A549 (cell line): ENCODE results near the gene FADS1. TPM values are rescaled to one million over a fixed set of nuclear protein-coding genes. Genes with fewer than 3 reads are reported as not detected.

Source experiments
- ATAC-seq, 2 experiments: fragments of 200-7000 bp in 1 of 2; fragments of >200 bp in 1 of 2; cut with Nextera tagmentation in 1 of 2; cut with Tn5 transposase in 1 of 2; 3 replicates each; pipeline versions ENCODE4 v1.8.0 to v1.9.1; 2018 to 2020; ENCODE audit warnings: mild to moderate bottlenecking in 1 of 2, moderate library complexity in 1 of 2
- CTCF ChIA-PET: fragments of 300-600 bp; sonication (Branson Sonifier 250); formaldehyde crosslinking; extraction: SDS; loops from one replicate; lab custom pipeline; 2021; ENCODE audit warnings: antibody characterized with exemption, inconsistent platforms; lab: Yijun Ruan, JAX
- POLR2A ChIA-PET: fragments of 350-600 bp; formaldehyde crosslinking; extraction: SDS; loops from one replicate; lab custom pipeline; 2021; ENCODE audit warnings: antibody characterized with exemption, inconsistent platforms; lab: Yijun Ruan, JAX
- DNase-seq, 2 experiments: peaks; one replicate each; pipeline versions ENCODE4 v3.0.0 to v3.0.0-alpha.2; 2011 to 2016; ENCODE audit warnings: low read depth in 1 of 2, low spot score in 1 of 2
- FAIRE-seq: peaks from 2 replicates; lab custom pipeline; 2011; peaks lifted over from hg19 to GRCh38; lab: Jason Lieb, UNC
- H3K27ac ChIP-seq, 2 experiments: fragments of >200 bp; sonication (Bioruptor Twin); formaldehyde crosslinking; 3 replicates each; pipeline ENCODE4 v1.5.1; 2016 to 2017
- H3K4me1 ChIP-seq: fragments of >200 bp; sonication (Bioruptor Twin); formaldehyde crosslinking; 3 replicates; pipeline ENCODE4 v1.6.1; 2016
- H3K4me2 ChIP-seq: fragments of >200 bp; sonication (Bioruptor Twin); formaldehyde crosslinking; 3 replicates; pipeline ENCODE4 v1.6.1; 2016
- H3K4me3 ChIP-seq: fragments of >200 bp; sonication (Bioruptor Twin); formaldehyde crosslinking; 3 replicates; pipeline ENCODE4 v1.5.1; 2016
- H3K9me3 ChIP-seq: fragments of >200 bp; sonication (Bioruptor Twin); formaldehyde crosslinking; 3 replicates; pipeline ENCODE4 v1.6.1; 2016
- CHD2 ChIP-seq: fragments of 150-350 bp; IDR thresholded peaks from 2 replicates; pipeline ENCODE4 v1.6.1; 2014; ENCODE audit warnings: low read length; ENCODE audit not compliant: partially characterized antibody
- CHD4 ChIP-seq: fragments of 200-600 bp; sonication (generic); IDR thresholded peaks from 2 replicates; pipeline ENCODE4 v1.6.1; 2016; ENCODE audit warnings: antibody characterized with exemption, mild to moderate bottlenecking, borderline replicate concordance
- FOSB ChIP-seq: fragments of 250-450 bp; sonication (Bioruptor Pico); IDR thresholded peaks from 2 replicates; pipeline ENCODE4 v1.5.0; 2020; ENCODE audit warnings: mild to moderate bottlenecking, moderate library complexity
- FOSL2 ChIP-seq, 2 experiments: fragments of 450-650 bp in 1 of 2; fragments of >200 bp in 1 of 2; sonication (Bioruptor Twin) in 1 of 2; formaldehyde crosslinking; IDR thresholded peaks; 2 replicates each; pipeline versions ENCODE4 v1.5.0 to v1.6.1; 2016 to 2020; ENCODE audit warnings: mild to moderate bottlenecking in 1 of 2, moderate library complexity in 1 of 2
- FOXS1 ChIP-seq: fragments of 250-450 bp; sonication (Bioruptor Pico); IDR thresholded peaks from 2 replicates; pipeline ENCODE4 v1.5.0; 2020; ENCODE audit warnings: mild to moderate bottlenecking, moderate library complexity
- HDAC2 ChIP-seq: fragments of 200-600 bp; sonication (generic); IDR thresholded peaks from 2 replicates; pipeline ENCODE4 v1.6.1; 2016
- HOXB13 ChIP-seq: fragments of 250-450 bp; sonication (Bioruptor Pico); IDR thresholded peaks from 2 replicates; pipeline ENCODE4 v1.5.0; 2020; ENCODE audit warnings: low read depth, mild to moderate bottlenecking, moderate library complexity
- JUN ChIP-seq, 2 experiments: fragments of >200 bp; sonication (Bioruptor Twin); formaldehyde crosslinking; IDR thresholded peaks; 2 replicates in 1 of 2; 3 replicates in 1 of 2; pipeline ENCODE4 v1.6.1; 2016 to 2017
- JUNB ChIP-seq: fragments of >200 bp; sonication (Bioruptor Twin); formaldehyde crosslinking; IDR thresholded peaks from 2 replicates; pipeline ENCODE4 v1.6.1; 2016
- MYC ChIP-seq: IDR thresholded peaks from 2 replicates; pipeline ENCODE4 v1.6.1; 2012; ENCODE audit warnings: mild to moderate bottlenecking, inconsistent platforms, low read length, improper control_type of control experiment, borderline replicate concordance
- NPAS2 ChIP-seq: fragments of 250-450 bp; sonication (Bioruptor Pico); IDR thresholded peaks from 2 replicates; pipeline ENCODE4 v1.8.0; 2022; ENCODE audit warnings: mild to moderate bottlenecking, moderate library complexity, borderline replicate concordance
- PHF8 ChIP-seq: fragments of 200-600 bp; sonication (generic); IDR thresholded peaks from 2 replicates; pipeline ENCODE4 v1.6.1; 2016; ENCODE audit warnings: low read depth, mild to moderate bottlenecking, antibody characterized with exemption, moderate library complexity, borderline replicate concordance
- POLR2AphosphoS2 ChIP-seq: conservative IDR thresholded peaks from 2 replicates; pipeline ENCODE4 v1.6.1; 2012; ENCODE audit warnings: low read length, improper control_type of control experiment, inconsistent platforms
- RARB ChIP-seq: fragments of 250-450 bp; sonication (Bioruptor Pico); IDR thresholded peaks from 2 replicates; pipeline ENCODE4 v1.8.0; 2021; ENCODE audit warnings: mild to moderate bottlenecking, moderate library complexity
- RCOR1 ChIP-seq: fragments of 150-350 bp; IDR thresholded peaks from 2 replicates; pipeline ENCODE4 v1.6.1; 2014; ENCODE audit warnings: antibody characterized with exemption, low read length, low read depth
- RFX5 ChIP-seq: fragments of 450-650 bp; IDR thresholded peaks from 2 replicates; pipeline ENCODE4 v1.7.1; 2014; ENCODE audit warnings: antibody characterized with exemption, mild to moderate bottlenecking, moderate library complexity
- SMC3 ChIP-seq: fragments of >200 bp; sonication (Bioruptor Twin); formaldehyde crosslinking; IDR thresholded peaks from 3 replicates; pipeline ENCODE4 v1.6.1; 2018; ENCODE audit warnings: inconsistent platforms
- TP53 ChIP-seq: fragments of 250-450 bp; sonication (Bioruptor Pico); IDR thresholded peaks from 2 replicates; pipeline ENCODE4 v1.5.0; 2021; ENCODE audit warnings: mild to moderate bottlenecking, moderate library complexity
- ZC3H11A ChIP-seq: fragments of 450-650 bp; IDR thresholded peaks from 2 replicates; pipeline ENCODE4 v1.6.1; 2014; ENCODE audit warnings: antibody characterized with exemption, mild to moderate bottlenecking
- ZFP36 ChIP-seq: fragments of 450-650 bp; IDR thresholded peaks from 2 replicates; pipeline ENCODE4 v1.6.1; 2014; ENCODE audit warnings: borderline replicate concordance; ENCODE audit not compliant: partially characterized antibody
- WGBS: methylation state at CpG from one replicate; pipeline ENCODE4 v1.1.6; 2017; ENCODE audit errors: missing lambda C conversion rate; 5-methylcytosine and 5-hydroxymethylcytosine counted together
- polyA plus RNA-seq, 4 experiments: library from polyadenylated mRNA; depleted of rRNA in 3 of 4; stranded (reverse); fragments of >200 nt; fragmentation: RNase III in 1 of 4; extraction: RNeasy Plus Mini Kit Qiagen cat#74134 plus additional on column Dnase treatment in 1 of 4; gene quantifications; 2 replicates in 3 of 4; 3 replicates in 1 of 4; pipeline ENCODE4 v1.2.3, GENCODE V29; 2011 to 2017
- TF ChIP-seq, protein P1 (sequence below): fragments of >200 bp; sonication (Bioruptor Twin); formaldehyde crosslinking; IDR thresholded peaks from 3 replicates; pipeline ENCODE4 v1.6.1; 2016
- TF ChIP-seq, protein P2 (sequence below): fragments of 150-350 bp; IDR thresholded peaks from 2 replicates; pipeline ENCODE4 v1.6.1; 2014; ENCODE audit warnings: low read depth, mild to moderate bottlenecking, low read length
- TF ChIP-seq, protein P3 (sequence below): IDR thresholded peaks from 2 replicates; pipeline ENCODE4 v1.6.1; 2012; ENCODE audit warnings: low read depth, borderline replicate concordance

Gene FADS1
- polyA plus RNA-seq, 2 of the 4 experiments (the other 2 are of a cell fraction): 163 to 205 TPM

DNA sequence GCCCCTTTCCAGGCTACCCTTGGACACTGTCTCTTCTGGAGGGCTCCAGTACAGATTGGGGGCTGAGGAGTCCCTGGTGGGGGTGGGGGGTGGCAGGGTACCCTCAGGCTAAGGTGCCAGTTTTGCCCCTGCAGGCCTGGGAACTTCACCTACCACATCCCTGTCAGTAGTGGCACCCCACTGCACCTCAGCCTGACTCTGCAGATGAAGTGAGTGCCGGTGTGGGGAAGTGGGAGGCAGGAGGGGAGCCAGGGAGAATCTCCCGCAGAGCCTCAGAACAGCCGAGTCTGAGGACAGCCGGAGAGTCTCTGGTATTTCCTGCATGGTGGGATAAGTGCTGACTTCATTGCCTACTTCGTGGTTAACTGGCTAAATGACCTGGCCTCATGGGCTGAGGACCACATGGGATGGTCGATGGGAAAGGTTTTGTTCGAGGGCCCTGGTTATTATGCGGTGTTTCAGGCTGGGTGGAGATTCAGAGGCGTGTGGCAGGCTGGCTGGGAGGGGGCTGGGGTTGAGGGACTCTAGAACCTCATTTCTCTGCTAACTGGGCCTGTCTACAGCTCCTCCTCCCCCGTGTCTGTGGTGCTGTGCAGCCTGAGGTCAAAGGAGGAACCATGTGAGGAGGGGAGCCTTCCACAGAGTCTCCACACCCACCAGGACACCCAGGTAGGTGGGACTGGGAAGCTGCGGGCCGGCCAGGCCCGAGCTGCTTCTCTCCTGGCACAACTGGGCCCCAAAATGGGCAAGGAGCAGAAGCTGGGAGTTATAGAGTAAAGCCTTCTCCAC is 32.9 kb downstream of the FADS1 start:
- WGBS: 81% methylated on average over 12 of the region's 13 CpGs
- H3K4me2 ChIP-seq: no peak overlapping the region
- DNase-seq (no peak), ATAC-seq (no peak), FAIRE-seq (no peak)
- H3K9me3 ChIP-seq: no peaks in the 10 kb centered on the region
- POLR2A ChIA-PET: no interaction called here
- CTCF ChIA-PET: interaction anchor here (1.1 to 10.3 kb wide), 5 partner anchors 8 to 40 kb away, joined by 3 to 147 read pairs (median 21); no protein-coding TSS in a partner anchor
- TF ChIP-seq MYC (no peak), RARB (CRISPR knock-in tag) (no peak)
- H3K4me3 ChIP-seq: no peak overlapping the region
- H3K27ac ChIP-seq: no peak overlapping the region
- no peaks in the 10 kb centered on the region for H3K4me1 ChIP-seq

DNA sequence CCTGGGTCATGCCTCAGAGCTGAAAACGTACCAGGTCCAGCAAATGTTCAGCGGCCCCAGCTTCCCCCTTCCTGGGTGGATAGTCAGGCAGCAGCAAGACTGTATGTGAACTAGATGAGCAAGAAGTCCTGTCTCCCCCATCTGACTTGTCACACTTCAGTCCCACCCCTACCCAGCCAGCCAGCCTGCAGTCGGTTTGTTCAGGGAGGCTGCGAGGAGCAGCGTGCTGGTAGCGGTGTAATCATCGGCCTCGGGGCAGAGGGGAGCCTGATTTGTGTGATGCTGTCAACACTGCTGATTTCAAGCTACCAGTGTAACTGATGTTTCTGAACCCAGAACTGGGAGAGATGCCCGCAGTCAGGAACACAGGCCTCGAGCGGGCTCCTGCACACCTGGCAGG is 34.0 kb downstream of the FADS1 start:
- H3K9me3 ChIP-seq: no peaks in the 10 kb centered on the region
- WGBS: 94% methylated on average over 11 of the region's 11 CpGs
- H3K4me1 ChIP-seq: no peaks in the 10 kb centered on the region
- H3K27ac ChIP-seq: no peak overlapping the region
- ChIA-PET POLR2A (interaction anchor here (1.9 kb wide), 1 partner anchor 9 kb away, joined by 7 read pairs; the partner anchor contains the start of genes FEN1 and TMEM258), CTCF (interaction anchor here (0.9 to 5.4 kb wide), 7 partner anchors 9 to 325 kb away, joined by 3 to 71 read pairs (median 6); partner anchors contain the start of gene TMEM258)
- H3K4me2 ChIP-seq: no peak overlapping the region
- FAIRE-seq (no peak), DNase-seq (no peak), ATAC-seq (no peak)
- TF ChIP-seq HDAC2 (no peak), FOSB (no peak), JUNB (no peak), HOXB13 (CRISPR knock-in tag) (no peak), TP53 (CRISPR knock-in tag) (no peak), FOSL2 (IDR thresholded peaks at IDR 0.05) (no peak), FOSL2 (CRISPR knock-in tag; IDR thresholded peaks at IDR 0.05) (no peak), ZC3H11A (no peak), SMC3 (no peak), FOXS1 (CRISPR knock-in tag) (no peak), CHD4 (no peak), JUN (IDR thresholded peaks at IDR 0.05) (no peak), ZFP36 (no peak), RCOR1 (no peak)
- TF ChIP-seq, protein P1, sequence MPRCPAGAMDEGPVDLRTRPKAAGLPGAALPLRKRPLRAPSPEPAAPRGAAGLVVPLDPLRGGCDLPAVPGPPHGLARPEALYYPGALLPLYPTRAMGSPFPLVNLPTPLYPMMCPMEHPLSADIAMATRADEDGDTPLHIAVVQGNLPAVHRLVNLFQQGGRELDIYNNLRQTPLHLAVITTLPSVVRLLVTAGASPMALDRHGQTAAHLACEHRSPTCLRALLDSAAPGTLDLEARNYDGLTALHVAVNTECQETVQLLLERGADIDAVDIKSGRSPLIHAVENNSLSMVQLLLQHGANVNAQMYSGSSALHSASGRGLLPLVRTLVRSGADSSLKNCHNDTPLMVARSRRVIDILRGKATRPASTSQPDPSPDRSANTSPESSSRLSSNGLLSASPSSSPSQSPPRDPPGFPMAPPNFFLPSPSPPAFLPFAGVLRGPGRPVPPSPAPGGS: no peak
- TF ChIP-seq, protein P2, sequence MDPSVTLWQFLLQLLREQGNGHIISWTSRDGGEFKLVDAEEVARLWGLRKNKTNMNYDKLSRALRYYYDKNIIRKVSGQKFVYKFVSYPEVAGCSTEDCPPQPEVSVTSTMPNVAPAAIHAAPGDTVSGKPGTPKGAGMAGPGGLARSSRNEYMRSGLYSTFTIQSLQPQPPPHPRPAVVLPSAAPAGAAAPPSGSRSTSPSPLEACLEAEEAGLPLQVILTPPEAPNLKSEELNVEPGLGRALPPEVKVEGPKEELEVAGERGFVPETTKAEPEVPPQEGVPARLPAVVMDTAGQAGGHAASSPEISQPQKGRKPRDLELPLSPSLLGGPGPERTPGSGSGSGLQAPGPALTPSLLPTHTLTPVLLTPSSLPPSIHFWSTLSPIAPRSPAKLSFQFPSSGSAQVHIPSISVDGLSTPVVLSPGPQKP: no peak
- H3K4me3 ChIP-seq: no peak overlapping the region

DNA sequence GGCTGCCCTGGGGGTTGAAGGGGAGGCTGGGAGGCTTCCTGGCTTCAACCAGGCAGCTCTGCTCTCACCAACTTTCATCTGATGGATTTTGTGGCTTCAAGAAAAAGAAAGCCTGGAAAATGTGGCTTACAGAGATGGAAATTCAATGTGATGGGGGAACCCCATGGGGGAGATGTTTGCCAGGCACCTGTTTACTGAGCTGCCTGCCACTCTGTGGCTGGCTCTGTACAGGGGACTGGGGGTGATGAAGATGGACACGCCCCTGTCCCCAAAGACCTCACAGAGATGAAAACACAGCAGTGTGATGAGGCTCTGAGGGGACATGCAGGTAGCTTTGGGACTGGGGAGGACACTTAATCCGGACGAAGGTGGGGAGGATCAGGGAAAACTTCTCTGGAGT is 34.5 kb downstream of the FADS1 start:
- DNase-seq (no peak), ATAC-seq (no peak), FAIRE-seq (no peak)
- ChIA-PET CTCF (interaction anchor here (0.9 to 5.4 kb wide), 7 partner anchors 9 to 326 kb away, joined by 3 to 71 read pairs (median 6); partner anchors contain the start of gene TMEM258), POLR2A (interaction anchor here (1.9 kb wide), 1 partner anchor 10 kb away, joined by 7 read pairs; the partner anchor contains the start of genes FEN1 and TMEM258)
- Histone ChIP-seq H3K4me3 (no peak overlapping the region), H3K4me2 (no peak overlapping the region), H3K4me1 (no peaks in the 10 kb centered on the region), H3K27ac (no peak overlapping the region), H3K9me3 (no peaks in the 10 kb centered on the region)
- TF ChIP-seq PHF8: no peak
- TF ChIP-seq NPAS2 (CRISPR knock-in tag): no peak
- no peak for TF ChIP-seq MYC
- TF ChIP-seq, protein P3, sequence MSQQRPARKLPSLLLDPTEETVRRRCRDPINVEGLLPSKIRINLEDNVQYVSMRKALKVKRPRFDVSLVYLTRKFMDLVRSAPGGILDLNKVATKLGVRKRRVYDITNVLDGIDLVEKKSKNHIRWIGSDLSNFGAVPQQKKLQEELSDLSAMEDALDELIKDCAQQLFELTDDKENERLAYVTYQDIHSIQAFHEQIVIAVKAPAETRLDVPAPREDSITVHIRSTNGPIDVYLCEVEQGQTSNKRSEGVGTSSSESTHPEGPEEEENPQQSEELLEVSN: no peak
- no peak for TF ChIP-seq RFX5
- TF ChIP-seq POLR2AphosphoS2: no peak
- TF ChIP-seq CHD2: no peak
- TF ChIP-seq HDAC2: no peak
- WGBS: 85% methylated on average over 3 of the region's 3 CpGs
